ENCODE results near the gene CEP72. TPM values are rescaled to one million over a fixed set of nuclear protein-coding genes. Genes with fewer than 3 reads are reported as not detected.

CEP72 gene
- total RNA-seq, 1 donor from 2014 or later = 11.9 TPM

DNA sequence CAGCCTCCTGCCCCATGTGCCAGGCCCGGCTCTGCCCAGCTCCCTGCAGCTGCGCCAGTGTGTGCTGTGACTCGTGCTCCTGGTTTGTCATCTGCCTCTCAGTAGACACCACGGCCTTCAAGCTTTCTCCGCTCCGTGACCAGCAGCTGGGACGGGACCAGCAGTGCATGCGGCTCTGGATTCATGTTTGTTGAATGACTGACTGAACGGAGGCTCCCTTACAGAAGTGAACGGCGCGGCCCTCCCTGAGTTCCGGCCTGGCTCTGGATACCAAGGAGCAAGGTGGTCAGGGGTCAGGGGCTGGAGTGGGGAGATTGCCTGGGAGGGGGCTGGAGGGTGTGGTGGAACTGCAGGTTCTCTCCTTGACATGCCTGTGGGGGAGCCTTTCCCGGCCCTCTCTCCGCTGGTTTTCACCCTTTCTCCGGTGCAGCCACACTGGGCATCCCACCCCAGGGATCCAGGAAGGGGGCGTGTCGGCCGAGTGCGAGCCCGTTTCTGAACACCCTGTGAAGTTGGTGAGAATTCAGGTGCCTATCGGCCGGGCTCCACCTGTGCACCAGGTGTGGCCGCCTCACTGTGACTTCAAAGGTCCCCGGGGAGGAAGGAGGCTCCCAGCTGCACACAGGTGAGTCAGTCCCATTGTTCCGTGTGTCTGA, 11.1 kb upstream of the CEP72 start:
- H3K4me1 Mint-ChIP-seq (ENCODE audit: unreplicated experiment) = peaks cover 4% of the 10 kb centered on the region
- TF ChIP-seq, protein P1, sequence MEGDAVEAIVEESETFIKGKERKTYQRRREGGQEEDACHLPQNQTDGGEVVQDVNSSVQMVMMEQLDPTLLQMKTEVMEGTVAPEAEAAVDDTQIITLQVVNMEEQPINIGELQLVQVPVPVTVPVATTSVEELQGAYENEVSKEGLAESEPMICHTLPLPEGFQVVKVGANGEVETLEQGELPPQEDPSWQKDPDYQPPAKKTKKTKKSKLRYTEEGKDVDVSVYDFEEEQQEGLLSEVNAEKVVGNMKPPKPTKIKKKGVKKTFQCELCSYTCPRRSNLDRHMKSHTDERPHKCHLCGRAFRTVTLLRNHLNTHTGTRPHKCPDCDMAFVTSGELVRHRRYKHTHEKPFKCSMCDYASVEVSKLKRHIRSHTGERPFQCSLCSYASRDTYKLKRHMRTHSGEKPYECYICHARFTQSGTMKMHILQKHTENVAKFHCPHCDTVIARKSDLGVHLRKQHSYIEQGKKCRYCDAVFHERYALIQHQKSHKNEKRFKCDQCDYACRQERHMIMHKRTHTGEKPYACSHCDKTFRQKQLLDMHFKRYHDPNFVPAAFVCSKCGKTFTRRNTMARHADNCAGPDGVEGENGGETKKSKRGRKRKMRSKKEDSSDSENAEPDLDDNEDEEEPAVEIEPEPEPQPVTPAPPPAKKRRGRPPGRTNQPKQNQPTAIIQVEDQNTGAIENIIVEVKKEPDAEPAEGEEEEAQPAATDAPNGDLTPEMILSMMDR (IDR thresholded peaks at IDR 0.05; ENCODE audit: unreplicated experiment) = no peak
- H3K4me3 Mint-ChIP-seq (ENCODE audit: unreplicated experiment) = no peak overlapping the region
- no peaks in the 10 kb centered on the region for H3K27me3 Mint-ChIP-seq (ENCODE audit: unreplicated experiment)
- no peak overlapping the region for H3K27ac Mint-ChIP-seq (ENCODE audit: unreplicated experiment)
- no peaks in the 10 kb centered on the region for H3K9me3 Mint-ChIP-seq (ENCODE audit: unreplicated experiment)
- DNase-seq (ENCODE audit: low spot score) = no peak
- H3K36me3 Mint-ChIP-seq (ENCODE audit: low read depth, unreplicated experiment) = no peaks in the 10 kb centered on the region

DNA sequence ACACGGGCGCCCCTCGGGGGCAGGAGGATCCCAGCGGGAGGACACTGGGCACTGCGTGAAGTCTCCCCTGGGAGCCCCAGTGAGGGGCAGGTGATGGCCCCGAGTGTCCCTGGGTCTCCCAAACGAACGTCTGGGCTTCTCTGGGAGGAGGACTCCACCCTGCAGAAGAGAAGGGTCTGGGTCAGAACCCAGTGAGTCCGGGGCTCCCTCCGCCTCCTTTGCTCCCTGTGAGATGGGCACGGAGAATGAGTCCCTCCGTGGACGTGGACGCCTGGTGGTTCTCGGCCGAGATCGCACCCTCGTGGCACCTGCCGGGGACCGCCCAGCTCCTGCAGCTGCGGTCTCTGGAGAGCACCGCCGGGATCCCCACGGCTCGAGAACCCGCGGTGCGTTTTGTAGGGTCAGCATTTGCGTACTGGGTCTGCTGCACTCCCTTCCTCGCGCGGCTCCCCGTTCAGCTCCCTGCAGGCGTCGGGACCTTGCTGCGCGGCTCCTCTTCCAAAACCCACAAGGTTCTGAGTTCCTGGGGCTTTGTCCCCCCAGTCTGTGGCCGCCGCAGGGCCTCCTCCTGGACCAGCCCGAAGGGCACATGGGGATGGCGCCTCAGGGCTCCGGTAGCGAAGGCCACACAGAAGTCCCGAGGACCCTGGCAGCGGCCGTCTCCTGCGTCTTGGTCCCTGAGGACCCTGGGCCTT, 10.2 kb upstream of the CEP72 start:
- TF ChIP-seq, protein P1 (IDR thresholded peaks at IDR 0.05; ENCODE audit: unreplicated experiment) = no peak
- H3K27me3 Mint-ChIP-seq (ENCODE audit: unreplicated experiment) = no peaks in the 10 kb centered on the region
- H3K4me1 Mint-ChIP-seq (ENCODE audit: unreplicated experiment) = peaks cover 4% of the 10 kb centered on the region

DNA sequence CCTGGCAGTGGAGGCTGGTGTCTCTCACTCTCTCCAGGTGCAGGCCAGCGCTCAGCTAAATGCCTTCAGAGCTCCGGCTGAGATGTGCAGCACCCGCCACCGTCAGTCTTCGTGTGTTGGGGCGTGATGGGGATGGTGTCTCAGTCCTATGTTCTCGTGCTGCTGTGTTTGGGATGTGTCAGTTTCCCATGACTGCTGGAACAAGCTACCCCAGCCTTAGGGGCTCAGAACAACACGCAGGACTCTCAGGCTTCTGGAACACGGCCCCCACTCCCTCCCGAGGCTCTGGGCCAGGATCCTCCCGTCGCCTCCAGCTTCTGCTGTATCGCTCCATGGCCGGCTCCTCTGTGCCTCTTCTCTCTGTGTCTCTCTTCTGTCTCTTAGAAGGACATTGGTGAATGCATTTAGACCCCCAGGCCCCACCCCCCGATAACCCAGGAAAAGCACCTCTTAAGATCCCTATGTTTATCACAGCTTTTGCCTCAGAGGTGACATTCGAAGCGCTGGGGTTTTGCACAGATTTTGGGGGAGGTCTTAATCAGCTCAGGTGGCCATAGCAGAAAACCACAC, 9.6 kb upstream of the CEP72 start:
- Mint-ChIP-seq H3K27me3 (ENCODE audit: unreplicated experiment) (no peaks in the 10 kb centered on the region), H3K36me3 (ENCODE audit: low read depth, unreplicated experiment) (peaks cover 4% of the 10 kb centered on the region), H3K4me3 (ENCODE audit: unreplicated experiment) (no peak overlapping the region), H3K9me3 (ENCODE audit: unreplicated experiment) (no peaks in the 10 kb centered on the region), H3K4me1 (ENCODE audit: unreplicated experiment) (peaks cover 4% of the 10 kb centered on the region), H3K27ac (ENCODE audit: unreplicated experiment) (no peak overlapping the region)
- TF ChIP-seq, protein P1 (IDR thresholded peaks at IDR 0.05; ENCODE audit: unreplicated experiment) = no peak
- no peak for DNase-seq (ENCODE audit: low spot score)

More for the DNA sequence above, 10.2 kb upstream of the CEP72 start:
- no peaks in the 10 kb centered on the region for H3K36me3 Mint-ChIP-seq (ENCODE audit: low read depth, unreplicated experiment)
- DNase-seq (ENCODE audit: low spot score) = no peak
- H3K4me3 Mint-ChIP-seq (ENCODE audit: unreplicated experiment) = no peak overlapping the region
- no peaks in the 10 kb centered on the region for H3K9me3 Mint-ChIP-seq (ENCODE audit: unreplicated experiment)
- no peak overlapping the region for H3K27ac Mint-ChIP-seq (ENCODE audit: unreplicated experiment)

DNA sequence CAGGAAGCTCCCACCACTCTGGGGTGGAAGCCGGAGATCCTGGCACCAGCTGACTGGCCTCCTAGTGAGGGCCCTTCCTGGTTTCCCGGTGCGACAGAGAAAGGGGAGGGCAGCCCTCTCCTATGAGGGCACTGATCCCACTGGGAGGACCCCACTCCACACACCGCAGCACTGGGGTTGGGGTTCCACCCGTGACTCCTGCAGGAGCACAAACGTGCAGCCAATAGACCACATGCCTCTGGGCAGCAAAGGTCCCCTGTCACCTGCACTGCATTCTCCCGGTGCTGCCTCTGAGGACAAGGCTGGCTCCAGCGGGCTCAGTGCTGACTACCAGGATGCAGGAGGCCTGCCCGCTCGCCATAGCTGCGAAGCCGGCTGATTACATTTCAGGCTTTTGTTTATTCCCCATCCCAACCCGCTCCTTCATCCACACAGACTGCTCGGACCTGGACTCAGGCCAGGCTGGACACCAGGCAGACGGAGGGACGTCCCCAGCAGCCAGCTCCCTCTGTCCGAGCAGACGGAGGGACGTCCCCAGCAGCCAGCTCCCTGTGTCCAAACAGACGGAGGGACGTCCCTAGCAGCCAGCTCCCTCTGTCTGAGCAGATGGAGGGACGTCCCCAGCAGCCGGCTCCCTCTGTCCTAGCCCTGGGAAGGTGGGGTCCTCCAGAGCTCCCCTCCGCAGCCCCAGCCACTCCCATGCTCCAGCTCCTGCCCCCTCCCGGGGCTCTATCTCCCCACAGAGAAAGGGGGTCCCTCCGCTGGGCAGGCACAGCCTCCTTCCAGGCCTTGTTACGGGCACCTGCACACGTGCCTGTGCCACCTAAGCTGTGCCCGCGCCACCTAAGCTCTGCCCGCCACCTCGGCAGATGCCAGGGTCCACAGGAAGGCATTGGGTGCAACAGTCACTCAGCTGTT, 8.8 kb upstream of the CEP72 start:
- no peak for DNase-seq (ENCODE audit: low spot score)
- H3K27me3 Mint-ChIP-seq (ENCODE audit: unreplicated experiment) = peaks cover 2% of the 10 kb centered on the region
- H3K4me1 Mint-ChIP-seq (ENCODE audit: unreplicated experiment) = peaks cover 4% of the 10 kb centered on the region
- no peaks in the 10 kb centered on the region for H3K9me3 Mint-ChIP-seq (ENCODE audit: unreplicated experiment)
- H3K4me3 Mint-ChIP-seq (ENCODE audit: unreplicated experiment) = no peak overlapping the region
- H3K36me3 Mint-ChIP-seq (ENCODE audit: low read depth, unreplicated experiment) = peaks cover 5% of the 10 kb centered on the region
- TF ChIP-seq, protein P1 (IDR thresholded peaks at IDR 0.05; ENCODE audit: unreplicated experiment) = no peak
- no peak overlapping the region for H3K27ac Mint-ChIP-seq (ENCODE audit: unreplicated experiment)

Data from endothelial cell (in vitro differentiated cells).